NOMO-1 treated with DMSO at 0.1 percent for 48 hours (cell line): ENCODE data around the gene TOMM7.
A peak's percentile ranks its signal among the peaks of the same experiment; 100 is the strongest.
"Not testable (repeated sequence)": the region's sequence is repeated elsewhere in the genome, so short reads cannot be mapped to it uniquely, and the experiment has no call there.

Experiments used
- DNase-seq: peaks from one replicate; lab custom pipeline; 2025; ENCODE audit not compliant: unreplicated experiment; lab: John Stamatoyannopoulos, UW

The TOMM7 gene

GRCh38 chr7:22826593-22826992 lies 3.9 kb upstream of the TOMM7 start:
- DNase-seq: no peak

- DNase-seq: no peak
Observed at GRCh38 chr7:22824760-22825159, 2.1 kb upstream of the TOMM7 start.

- no peak for DNase-seq
Observed at GRCh38 chr7:22823142-22823497, 471 bp upstream of the TOMM7 start.

- no peak for DNase-seq
Observed at GRCh38 chr7:22821702-22822485, 755 bp downstream of the TOMM7 start.

GRCh38 chr7:22819476-22819875 lies 3.2 kb downstream of the TOMM7 start:
- no peak for DNase-seq

- DNase-seq: no peak
Observed at GRCh38 chr7:22814261-22815208, 8.1 kb downstream of the TOMM7 start.

GRCh38 chr7:22812353-22812752 lies 10.3 kb downstream of the TOMM7 start:
- no peak for DNase-seq

GRCh38 chr7:22811746-22812280 lies 10.8 kb downstream of the TOMM7 start:
- DNase-seq: no peak

GRCh38 chr7:22810843-22811242 lies 11.8 kb downstream of the TOMM7 start:
- no peak for DNase-seq

GRCh38 chr7:22809902-22810642 lies 12.6 kb downstream of the TOMM7 start:
- no peak for DNase-seq

GRCh38 chr7:22808140-22808539 lies 14.5 kb downstream of the TOMM7 start:
- DNase-seq: no peak

GRCh38 chr7:22806752-22807151 lies 15.9 kb downstream of the TOMM7 start:
- no peak for DNase-seq

GRCh38 chr7:22805227-22805626 lies 17.4 kb downstream of the TOMM7 start:
- no peak for DNase-seq

GRCh38 chr7:22802831-22803230 lies 19.8 kb downstream of the TOMM7 start:
- not testable (repeated sequence) for DNase-seq

GRCh38 chr7:22802426-22802825 lies 20.2 kb downstream of the TOMM7 start:
- no peak for DNase-seq

- no peak for DNase-seq
Observed at GRCh38 chr7:22801912-22802311, 20.7 kb downstream of the TOMM7 start.

- DNase-seq: no peak
Observed at GRCh38 chr7:22799633-22800032, 23.0 kb downstream of the TOMM7 start.

GRCh38 chr7:22793593-22794462 lies 28.8 kb downstream of the TOMM7 start:
- DNase-seq: peak; percentile 3

GRCh38 chr7:22791204-22792158 lies 31.2 kb downstream of the TOMM7 start:
- no peak for DNase-seq
